SH-SY5Y (cell line): Measurements from ENCODE around the gene MORN1.

Experiments
- GATA2 ChIP-seq: IDR thresholded peaks from 2 replicates; pipeline ENCODE4 v1.6.1; 2011; ENCODE audit warnings: mild to moderate bottlenecking, low read depth, low read length
- GATA3 ChIP-seq: IDR thresholded peaks from 2 replicates; pipeline ENCODE4 v1.6.1; 2011; ENCODE audit warnings: low read depth, mild to moderate bottlenecking, low read length, moderate library complexity

MORN1 gene

GRCh38 chr1:2289607-2290006 lies 101.7 kb downstream of the MORN1 start:
- no peak for TF ChIP-seq GATA2
- TF ChIP-seq GATA3: no peak

DNA sequence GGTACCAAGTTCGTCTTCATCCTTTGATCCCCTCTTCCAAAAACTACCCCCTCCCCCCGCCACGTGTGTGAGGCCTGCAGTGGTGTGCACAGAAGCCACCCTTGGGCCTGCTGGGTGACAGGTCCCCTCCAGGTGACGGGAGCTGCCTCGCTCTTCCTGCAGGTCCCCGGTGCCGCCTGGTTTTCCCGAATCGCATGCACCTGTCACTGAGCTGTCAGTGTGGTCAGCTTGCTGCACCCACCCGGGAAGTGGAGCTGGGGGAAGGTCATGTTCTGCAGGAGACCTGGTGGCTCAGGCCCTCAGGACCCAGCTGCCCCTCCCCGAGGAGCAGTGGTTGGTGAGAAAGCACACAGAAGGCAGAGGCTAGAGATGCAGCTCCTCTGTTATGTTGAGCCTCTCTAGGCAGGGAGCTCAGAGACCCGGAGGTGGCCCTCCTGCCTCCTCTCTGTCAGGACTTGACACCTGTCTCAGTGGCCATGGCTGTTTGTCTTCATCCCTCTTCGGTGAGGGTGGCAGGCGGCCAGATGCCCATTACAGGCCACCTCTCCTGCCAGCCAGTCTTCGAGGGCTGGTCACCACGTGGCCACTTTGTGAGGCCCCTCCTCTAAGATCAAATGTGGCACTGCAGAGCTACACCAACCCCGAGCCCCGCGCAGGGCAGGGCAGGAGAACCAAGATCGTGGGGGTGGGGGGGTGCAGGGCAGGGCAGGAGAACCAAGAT lies 102.4 kb downstream of the MORN1 start:
- no peak for TF ChIP-seq GATA2
- no peak for TF ChIP-seq GATA3

DNA sequence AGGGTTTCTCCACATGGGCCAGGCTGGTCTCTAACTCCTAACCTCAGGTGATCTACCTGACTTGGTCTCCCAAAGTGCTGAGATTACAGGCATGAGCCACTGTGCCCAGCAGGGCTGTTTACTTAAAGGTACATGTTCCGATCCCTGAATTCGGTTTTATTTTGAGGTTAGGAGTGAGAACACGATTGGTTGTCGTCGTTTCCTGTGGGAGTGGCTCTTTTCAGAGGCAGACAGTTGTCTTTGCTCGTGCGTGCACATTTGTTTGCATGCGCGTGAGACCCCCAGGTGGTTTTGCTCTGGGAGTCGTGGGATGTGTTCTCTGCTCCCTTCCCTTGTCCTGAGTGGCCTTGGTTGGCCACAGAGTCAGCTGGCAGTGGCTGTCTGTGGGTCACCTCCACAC lies 103.0 kb downstream of the MORN1 start:
- TF ChIP-seq GATA2 (no peak), GATA3 (no peak)

GRCh38 chr1:2287649-2288048 lies 103.7 kb downstream of the MORN1 start:
- TF ChIP-seq GATA2 (no peak), GATA3 (no peak)

- TF ChIP-seq GATA2 (no peak), GATA3 (no peak)
Measured at GRCh38 chr1:2286923-2287322, 104.4 kb downstream of the MORN1 start.

- TF ChIP-seq GATA3 (no peak), GATA2 (no peak)
Measured at GRCh38 chr1:2284932-2285331, 106.4 kb downstream of the MORN1 start.

DNA sequence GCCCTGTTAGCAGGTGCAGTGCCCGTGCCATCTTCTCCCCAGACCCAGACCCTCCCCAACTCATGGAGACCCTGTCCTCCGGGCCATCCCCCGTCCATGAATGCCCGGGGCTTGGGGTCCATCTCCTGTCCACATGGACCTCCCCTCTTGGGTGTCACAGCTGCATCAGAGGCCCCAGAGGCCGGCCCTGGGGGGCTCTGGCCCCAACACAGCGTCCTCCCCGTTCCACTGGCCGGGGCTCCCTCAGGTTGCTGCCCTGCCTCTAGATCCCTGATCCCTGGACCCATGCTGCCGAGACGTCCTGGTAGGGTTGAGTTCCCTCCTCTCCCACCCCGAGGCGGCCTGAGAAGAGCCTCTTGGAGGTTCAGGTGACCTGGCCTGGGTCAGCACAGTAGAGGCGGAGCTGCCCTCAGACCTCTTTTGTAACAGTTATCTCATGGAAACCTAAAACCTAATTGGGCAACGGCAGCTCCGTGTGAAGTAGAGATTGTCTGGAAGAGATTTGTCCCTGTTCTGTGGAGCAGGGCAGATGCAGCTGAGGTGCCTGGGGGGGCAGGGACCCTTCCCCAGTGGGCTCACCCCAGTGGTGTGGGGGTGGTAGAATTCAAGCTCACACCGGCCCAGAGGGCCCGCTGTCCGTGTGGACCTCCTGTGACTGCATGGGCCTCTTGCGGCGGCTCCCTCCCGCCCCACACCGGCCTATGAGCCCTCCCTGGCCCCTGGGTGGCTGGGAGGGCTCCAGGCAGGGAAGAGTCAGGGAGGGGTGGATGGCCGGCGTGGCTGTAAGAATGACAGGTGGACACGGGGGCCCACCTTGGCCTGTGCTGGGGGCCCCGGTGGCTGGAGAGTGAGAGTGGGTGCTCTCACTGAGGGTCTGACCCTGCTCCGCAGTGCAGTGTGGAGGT lies 107.1 kb downstream of the MORN1 start:
- TF ChIP-seq GATA3: no peak
- no peak for TF ChIP-seq GATA2

- TF ChIP-seq GATA3 (no peak), GATA2 (no peak)
Measured at GRCh38 chr1:2283371-2283990, 107.9 kb downstream of the MORN1 start.

- TF ChIP-seq GATA3 (no peak), GATA2 (no peak)
Measured at GRCh38 chr1:2282556-2283270, 108.6 kb downstream of the MORN1 start.

DNA sequence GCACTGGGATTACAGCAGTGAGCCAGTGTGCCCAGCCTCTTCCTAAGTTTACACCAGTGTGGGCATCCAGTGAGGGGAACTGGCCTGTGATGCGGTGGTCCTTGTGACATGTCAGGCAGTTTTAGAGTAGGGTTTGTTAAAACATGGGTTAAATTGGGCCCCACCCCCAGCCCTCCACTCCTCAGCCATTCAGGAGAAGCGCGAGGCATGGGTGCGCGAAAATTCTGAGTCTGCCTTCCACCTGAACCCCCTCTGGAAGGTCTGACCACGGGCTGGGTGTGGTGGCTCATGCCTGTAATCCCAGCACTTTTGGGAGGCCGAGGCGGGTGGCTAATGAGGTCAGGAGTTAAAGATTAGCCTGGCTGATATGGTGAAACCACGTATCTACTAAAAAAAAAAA lies 111.5 kb downstream of the MORN1 start:
- TF ChIP-seq GATA2 (no peak), GATA3 (no peak)

DNA sequence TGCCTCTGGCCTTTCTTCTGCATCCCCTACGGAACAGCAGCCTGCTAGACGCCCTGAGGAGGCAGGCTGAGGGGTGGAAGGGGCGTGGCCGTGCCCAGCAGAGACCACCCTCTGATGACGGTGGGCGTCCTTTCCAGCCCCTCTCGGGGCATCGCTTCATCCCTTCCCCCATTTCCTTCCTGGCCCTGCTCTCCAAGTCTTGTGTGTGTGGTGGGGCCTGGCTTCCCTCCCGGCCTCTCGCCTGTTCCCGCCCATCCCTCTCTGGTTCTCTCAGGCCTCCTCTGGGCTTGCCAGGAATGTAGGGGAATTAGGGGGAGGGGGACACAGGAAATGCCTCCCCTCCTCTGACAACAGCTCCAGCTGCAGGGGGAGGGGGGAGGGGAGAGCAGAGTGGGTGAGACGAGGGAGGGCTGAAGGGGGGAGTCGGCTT lies 112.1 kb downstream of the MORN1 start:
- TF ChIP-seq GATA3: no peak
- TF ChIP-seq GATA2: no peak

- TF ChIP-seq GATA3 (no peak), GATA2 (no peak)
Measured at GRCh38 chr1:2278591-2279209, 112.7 kb downstream of the MORN1 start.

- no peak for TF ChIP-seq GATA2
- no peak for TF ChIP-seq GATA3
Measured at GRCh38 chr1:2277741-2278488, 113.4 kb downstream of the MORN1 start.
